ENCODE measurements around the gene CENATAC.
"Not testable (repeated sequence)": the region's sequence is repeated elsewhere in the genome, so short reads cannot be mapped to it uniquely, and the experiment has no call there.

The CENATAC gene

DNA sequence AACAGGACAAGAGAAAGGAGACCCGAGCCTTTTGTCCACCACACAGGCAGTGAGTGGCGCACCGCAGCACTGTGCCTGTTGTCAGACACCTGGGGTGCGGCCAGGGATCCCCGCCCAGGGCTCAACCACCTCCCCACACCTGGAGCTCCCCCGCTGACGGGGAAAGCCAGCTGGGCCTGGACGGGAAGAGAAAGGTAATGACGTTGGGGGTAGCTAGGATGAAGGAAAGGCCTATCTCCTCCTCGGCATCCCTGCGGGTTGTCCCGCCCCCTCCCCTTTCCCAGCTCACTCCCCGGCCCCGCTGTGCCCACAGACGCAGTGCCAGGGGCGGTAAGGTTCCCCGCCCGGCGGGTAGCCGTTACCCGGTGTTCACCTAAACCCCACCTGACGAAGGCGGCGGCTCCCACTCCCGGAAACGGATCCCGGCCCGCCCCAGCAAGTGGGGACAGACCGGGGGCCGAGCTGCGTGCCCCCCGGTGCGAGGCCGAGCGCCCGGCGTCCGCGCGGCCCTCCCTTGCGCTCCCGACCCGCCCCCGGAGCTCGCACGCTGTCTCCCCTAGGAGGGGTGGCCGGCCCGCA lies 58.6 kb downstream of the CENATAC start:
- DNase-seq = no peak

DNA sequence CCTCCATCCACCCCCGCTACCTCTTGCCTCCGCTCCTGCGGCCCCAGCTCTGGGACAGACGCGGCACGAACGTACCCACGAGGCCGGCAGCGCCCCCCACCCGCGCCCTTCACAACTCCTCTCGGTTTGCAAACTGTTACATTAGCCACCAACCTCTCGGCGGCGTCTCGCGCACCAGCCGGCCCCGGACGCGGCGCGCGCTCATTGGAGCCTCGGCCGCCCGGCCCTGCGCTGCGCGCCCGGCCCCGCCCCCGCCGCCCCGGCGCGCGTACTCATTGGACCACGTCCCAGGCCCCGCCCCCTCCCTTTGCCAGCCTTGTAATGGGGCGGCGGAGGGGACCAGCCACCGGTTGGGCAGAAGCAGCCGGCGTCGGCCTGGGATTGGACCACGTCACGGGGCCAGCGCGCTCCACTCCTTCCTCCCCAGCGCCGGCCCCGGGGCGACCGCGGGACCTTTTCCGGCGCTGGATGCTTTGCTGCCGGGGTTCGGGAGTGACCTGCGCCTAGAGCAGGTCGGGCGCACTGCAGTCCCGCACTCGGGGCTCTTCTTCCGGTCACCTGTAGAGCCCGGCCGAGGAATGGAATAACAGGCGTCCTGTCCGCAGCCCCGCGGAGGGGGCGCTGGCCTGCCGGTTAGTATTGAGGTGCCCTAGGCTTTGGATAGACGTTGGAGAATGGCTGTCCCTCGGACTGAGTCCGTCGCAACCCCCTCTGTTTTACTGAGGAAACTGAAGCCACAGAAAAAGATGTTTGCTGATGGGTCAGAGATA lies 59.2 kb downstream of the CENATAC start, which contains the start of gene HYOU1:
HYOU1 (minus strand) TSS at position 206 of the 770 bp plus-strand sequence. CDS start 1,045 bp downstream, outside the sequence.
- DNase-seq = peak; percentile 98

DNA sequence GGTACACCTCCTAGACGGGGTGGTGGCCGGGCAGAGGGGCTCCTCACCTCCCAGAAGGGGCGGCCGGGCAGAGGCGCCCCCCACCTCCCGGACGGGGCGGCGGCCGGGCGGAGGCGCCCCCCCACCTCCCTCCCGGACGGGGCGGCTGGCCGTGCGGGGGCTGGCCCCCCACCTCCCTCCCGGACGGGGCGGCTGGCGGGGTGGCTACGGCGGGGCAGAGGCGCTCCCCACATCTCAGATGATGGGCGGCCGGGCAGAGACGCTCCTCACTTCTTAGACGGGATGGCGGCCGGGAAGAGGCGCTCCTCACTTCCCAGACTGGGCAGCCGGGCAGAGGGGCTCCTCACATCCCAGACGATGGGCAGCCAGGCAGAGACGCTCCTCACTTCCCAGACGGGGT lies 61.2 kb downstream of the CENATAC start:
- DNase-seq = not testable (repeated sequence)

DNA sequence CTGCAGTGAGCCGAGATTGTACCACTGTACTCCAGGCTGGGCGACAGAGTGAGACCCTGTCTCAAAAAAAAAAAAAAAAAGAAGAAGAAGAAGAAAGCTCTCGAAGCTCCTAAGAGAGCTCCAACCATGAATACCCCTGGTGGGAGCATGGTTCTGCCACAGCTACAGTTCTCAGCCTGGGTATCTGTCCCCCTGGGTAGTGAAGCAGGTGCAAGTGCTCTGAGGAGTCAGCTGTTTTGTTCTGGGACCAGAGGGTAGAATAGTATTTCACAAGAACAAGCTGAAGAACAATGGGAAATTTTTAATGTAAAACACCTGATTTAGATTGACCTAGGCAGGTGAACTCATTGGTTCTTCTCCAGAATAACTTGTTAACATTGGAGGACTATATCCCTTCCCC lies 63.3 kb downstream of the CENATAC start:
- no peak for DNase-seq

DNA sequence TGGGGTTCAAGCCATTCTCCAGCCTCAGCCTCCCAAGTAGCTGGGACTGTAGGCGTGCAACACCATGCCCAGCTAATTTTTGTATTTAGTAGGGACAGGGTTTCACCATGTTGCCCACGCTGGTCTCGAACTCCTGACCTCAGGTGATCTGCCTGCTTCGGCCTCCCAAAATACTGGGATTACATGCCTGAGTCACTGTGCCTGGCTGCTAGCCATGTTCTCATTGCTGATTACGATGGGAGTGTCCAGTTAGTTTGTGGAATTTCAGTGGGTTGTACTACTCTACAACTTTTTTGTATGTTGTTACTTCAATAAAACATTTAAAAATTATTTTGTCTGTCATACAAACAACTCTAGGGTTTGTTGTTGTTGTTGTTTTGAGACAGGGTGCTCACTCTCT lies 64.8 kb downstream of the CENATAC start:
- no peak for DNase-seq

DNA sequence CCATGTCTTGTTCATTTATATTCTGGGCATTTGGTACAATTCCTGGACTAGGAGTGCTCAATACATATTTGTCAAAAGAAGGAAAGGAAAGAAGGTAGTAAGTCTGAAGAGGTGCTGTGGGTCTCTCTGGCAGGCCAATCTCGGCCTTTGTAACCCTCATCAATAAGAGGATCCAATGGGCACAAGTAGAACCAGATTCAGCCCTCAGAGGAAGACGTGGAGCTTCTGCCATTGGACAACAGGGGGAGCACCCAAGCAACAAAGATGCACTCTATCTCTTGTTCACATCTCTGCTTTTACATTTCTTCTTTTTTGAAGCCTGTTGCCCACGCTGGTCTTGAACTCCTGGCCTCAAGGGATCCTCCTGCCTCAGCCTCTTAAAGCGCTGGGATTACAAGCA lies 67.4 kb downstream of the CENATAC start:
- DNase-seq = no peak

Measured in right hindlimb (tissue), 1 donor.